HFF-Myc (cell line): ENCODE results near the gene GOLGA3.
"Not testable (repeated sequence)": the region's sequence is repeated elsewhere in the genome, so short reads cannot be mapped to it uniquely, and the experiment has no call there.

Experiments used
- DNase-seq: peaks from one replicate; pipeline ENCODE4 v3.0.0-alpha.2; 2011; ENCODE audit warnings: low read depth; ENCODE audit errors: extremely low read depth
- H3K4me3 ChIP-seq: replicated peaks from 2 replicates; pipeline ENCODE4 v1.5.1; 2011; ENCODE audit warnings: low read depth, mild to moderate bottlenecking, control low read depth, low read length
- TF ChIP-seq, protein P1 (sequence below): IDR thresholded peaks from 2 replicates; pipeline ENCODE4 v1.5.1; 2012; ENCODE audit warnings: mild to moderate bottlenecking, low read depth, low read length, control low read depth; ENCODE audit errors: missing control alignments

The GOLGA3 gene, protein sequence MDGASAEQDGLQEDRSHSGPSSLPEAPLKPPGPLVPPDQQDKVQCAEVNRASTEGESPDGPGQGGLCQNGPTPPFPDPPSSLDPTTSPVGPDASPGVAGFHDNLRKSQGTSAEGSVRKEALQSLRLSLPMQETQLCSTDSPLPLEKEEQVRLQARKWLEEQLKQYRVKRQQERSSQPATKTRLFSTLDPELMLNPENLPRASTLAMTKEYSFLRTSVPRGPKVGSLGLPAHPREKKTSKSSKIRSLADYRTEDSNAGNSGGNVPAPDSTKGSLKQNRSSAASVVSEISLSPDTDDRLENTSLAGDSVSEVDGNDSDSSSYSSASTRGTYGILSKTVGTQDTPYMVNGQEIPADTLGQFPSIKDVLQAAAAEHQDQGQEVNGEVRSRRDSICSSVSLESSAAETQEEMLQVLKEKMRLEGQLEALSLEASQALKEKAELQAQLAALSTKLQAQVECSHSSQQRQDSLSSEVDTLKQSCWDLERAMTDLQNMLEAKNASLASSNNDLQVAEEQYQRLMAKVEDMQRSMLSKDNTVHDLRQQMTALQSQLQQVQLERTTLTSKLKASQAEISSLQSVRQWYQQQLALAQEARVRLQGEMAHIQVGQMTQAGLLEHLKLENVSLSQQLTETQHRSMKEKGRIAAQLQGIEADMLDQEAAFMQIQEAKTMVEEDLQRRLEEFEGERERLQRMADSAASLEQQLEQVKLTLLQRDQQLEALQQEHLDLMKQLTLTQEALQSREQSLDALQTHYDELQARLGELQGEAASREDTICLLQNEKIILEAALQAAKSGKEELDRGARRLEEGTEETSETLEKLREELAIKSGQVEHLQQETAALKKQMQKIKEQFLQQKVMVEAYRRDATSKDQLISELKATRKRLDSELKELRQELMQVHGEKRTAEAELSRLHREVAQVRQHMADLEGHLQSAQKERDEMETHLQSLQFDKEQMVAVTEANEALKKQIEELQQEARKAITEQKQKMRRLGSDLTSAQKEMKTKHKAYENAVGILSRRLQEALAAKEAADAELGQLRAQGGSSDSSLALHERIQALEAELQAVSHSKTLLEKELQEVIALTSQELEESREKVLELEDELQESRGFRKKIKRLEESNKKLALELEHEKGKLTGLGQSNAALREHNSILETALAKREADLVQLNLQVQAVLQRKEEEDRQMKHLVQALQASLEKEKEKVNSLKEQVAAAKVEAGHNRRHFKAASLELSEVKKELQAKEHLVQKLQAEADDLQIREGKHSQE (N-terminal part only)

DNA sequence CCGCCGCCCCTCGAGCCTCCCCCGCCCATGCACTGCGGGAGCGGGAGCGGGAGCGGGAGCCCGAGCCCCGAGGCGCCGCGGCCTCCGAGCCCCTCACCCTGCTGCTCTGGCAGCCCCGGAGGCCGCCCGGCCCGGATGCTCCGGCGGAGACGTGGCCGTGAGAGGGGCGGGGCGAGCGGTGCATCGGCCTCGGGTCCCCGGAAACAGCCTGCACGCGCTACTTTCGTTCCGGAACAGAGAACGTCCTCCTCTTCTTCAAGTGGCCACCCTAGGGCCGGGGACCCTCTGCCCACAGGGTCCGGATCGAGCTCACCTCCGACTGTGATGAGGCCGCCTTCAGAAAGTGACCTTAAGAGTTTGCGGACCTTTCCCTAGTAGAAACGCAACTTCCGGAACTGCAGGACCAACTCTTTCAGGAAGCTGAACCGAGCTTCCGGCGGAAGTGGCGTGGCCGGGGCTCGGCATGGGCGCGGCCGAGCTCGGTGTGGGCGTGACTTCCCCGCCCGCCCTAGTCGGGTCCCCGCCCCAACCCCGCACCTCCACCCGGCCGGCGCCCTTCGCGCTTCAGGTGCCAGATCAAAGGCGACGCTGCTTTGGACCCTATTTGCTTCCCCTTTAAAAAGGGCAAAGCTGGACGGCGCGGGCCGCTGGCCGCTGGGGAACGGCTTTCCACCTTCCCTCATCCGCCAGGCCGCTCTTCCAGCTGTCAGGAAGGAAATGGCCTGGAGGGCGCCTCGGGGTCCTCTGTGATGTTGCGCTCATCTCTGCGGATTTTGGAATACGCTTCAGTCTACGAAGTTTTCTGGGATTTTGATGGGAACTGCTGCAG lies at the start of gene GOLGA3:
Gene GOLGA3 (minus strand): TSS at position 164 of the 829 bp plus-strand sequence. CDS start 6,741 bp downstream, outside the sequence.
- DNase-seq: peak; percentile 72
- TF ChIP-seq, protein P1, sequence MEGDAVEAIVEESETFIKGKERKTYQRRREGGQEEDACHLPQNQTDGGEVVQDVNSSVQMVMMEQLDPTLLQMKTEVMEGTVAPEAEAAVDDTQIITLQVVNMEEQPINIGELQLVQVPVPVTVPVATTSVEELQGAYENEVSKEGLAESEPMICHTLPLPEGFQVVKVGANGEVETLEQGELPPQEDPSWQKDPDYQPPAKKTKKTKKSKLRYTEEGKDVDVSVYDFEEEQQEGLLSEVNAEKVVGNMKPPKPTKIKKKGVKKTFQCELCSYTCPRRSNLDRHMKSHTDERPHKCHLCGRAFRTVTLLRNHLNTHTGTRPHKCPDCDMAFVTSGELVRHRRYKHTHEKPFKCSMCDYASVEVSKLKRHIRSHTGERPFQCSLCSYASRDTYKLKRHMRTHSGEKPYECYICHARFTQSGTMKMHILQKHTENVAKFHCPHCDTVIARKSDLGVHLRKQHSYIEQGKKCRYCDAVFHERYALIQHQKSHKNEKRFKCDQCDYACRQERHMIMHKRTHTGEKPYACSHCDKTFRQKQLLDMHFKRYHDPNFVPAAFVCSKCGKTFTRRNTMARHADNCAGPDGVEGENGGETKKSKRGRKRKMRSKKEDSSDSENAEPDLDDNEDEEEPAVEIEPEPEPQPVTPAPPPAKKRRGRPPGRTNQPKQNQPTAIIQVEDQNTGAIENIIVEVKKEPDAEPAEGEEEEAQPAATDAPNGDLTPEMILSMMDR: no peak
- H3K4me3 ChIP-seq: peak within 1 kb of the TSS; percentile 97

DNA sequence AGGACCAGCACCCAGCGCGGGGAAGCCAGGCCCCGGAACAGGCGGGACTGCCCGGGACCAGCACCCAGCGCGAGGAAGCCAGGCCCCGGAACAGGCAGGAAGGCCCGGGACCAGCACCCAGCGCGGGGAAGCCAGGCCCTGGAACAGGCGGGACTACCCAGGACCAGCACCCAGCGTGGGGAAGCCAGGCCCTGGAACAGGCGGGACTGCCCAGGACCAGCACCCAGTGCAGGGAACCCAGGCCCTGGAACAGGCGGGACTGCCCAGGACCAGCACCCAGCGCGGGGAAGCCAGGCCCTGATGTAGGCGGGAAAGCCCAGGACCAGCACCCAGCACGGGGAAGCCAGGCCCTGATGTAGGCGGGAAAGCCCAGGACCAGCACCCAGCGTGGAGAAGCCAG lies 46.0 kb upstream of the GOLGA3 start:
- H3K4me3 ChIP-seq, DNase-seq: not testable (repeated sequence)

DNA sequence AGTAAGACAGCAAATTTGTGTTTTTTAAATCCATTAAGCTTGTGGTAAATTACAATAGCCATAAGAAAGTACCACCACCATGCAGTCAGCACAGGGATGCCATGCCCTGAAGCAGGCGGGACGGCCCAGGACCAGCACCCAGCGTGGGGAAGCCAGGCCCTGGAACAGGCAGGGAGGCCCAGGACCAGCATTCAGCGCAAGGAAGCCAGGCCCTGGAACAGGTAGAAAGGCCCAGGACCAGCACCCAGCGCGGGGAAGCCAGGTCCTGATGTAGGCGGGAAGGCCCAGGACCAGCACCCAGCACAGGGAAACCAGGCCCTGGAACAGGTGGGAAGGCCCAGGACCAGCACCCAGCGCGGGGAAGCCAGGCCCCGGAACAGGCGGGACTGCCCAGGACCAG lies 45.5 kb upstream of the GOLGA3 start:
- DNase-seq: no peak
- no peak overlapping the region for H3K4me3 ChIP-seq
- TF ChIP-seq, protein P1: no peak

DNA sequence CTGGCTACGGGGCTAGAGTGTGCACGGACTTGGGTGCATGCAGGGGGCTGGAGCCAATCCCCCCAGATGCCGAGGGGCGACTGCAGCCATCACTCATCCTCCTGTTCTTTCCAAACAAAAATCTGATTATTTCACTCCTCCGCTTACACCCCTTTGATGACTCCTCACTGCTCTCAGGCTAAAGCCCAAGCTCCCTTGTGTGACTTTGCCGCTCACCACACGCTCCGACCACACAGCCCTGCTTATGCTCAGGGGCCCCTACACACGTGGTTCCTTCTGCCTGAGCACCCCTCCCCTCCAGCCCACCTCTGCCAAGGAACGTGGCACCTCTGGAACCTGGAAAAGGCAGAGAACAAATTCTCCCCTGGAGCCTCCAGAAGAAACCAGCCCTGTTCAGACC lies 45.1 kb upstream of the GOLGA3 start:
- DNase-seq: no peak
- H3K4me3 ChIP-seq: no peak overlapping the region
- TF ChIP-seq, protein P1: no peak

DNA sequence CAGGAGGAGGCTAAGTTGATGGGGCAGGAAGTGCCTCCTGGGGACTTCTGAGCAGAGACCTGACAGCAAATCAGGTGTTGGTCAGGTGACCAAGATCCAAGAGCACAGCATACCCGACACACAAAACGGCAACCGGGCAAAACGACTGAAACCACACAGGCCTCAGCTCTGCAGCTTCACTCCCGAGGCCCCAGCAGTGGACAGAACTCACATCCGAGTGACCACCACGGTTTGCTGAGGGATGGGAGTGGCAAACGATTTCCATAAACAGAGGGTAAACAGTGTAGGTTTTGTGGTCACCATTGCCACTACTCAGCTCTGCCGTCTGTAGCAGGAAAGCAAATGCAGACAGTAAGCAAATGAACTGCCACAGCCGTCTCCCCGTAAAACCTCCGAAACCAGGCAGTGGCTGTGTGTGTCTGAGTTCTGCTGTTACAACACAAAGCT lies 44.3 kb upstream of the GOLGA3 start:
- TF ChIP-seq, protein P1: no peak
- H3K4me3 ChIP-seq: no peak overlapping the region
- DNase-seq: no peak

DNA sequence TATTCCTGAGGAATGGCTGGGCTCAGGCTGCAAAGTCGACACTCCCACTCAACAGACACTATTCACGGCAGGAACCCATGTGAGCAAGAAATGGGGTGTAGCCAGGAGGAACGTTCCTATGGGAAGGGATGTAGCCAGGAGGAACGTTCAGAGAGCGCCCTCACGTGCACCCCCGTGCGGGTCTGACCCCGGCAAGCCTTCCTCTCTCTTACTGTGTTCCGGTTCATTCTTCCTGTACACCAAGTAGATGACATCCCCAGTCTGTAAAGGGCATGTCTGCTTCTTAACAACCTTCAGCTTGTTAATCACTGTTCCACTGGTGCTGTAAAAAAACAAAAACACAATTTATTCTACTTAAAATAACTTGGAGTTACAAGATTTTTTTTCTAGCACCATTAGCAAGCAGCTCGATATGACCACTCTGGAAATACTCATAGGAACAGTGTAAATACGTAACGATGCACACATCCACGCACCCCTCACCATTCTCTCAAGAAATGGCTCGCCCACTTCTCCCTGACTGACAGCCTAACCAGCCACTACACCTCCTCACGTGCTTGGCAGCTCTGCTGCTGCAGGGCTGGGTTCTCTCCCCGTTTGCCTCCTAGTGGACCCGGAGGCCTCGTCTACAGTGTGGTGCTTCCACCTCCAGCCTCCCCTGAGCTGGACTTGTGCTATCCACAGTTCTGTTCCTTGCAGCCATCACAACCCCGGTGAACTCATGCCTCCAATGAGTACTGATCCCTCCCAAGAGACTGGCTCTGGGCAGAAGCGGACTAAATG lies 43.6 kb upstream of the GOLGA3 start:
- no peak for DNase-seq
- TF ChIP-seq, protein P1: no peak
- H3K4me3 ChIP-seq: no peak overlapping the region
